GM21737 (cell line): Measurements from ENCODE around the gene TMOD2.
A peak's percentile ranks its signal among the peaks of the same experiment; 100 is the strongest.

Experiments used
- ATAC-seq: cut with Tn5 transposase; IDR thresholded peaks from one replicate; pipeline ENCODE4 v1.9.1; 2021; ENCODE audit warnings: mild to moderate bottlenecking, moderate library complexity; ENCODE audit not compliant: unreplicated experiment

The TMOD2 gene

GRCh38 chr15:51812598-51812997 is 61.2 kb downstream of the TMOD2 start:
- no peak for ATAC-seq

- no peak for ATAC-seq
Observed at GRCh38 chr15:51814606-51815005, 63.2 kb downstream of the TMOD2 start.

GRCh38 chr15:51816611-51817010 is 65.2 kb downstream of the TMOD2 start:
- ATAC-seq = no peak

GRCh38 chr15:51818150-51818549 is 66.8 kb downstream of the TMOD2 start:
- no peak for ATAC-seq

- no peak for ATAC-seq
Observed at GRCh38 chr15:51825698-51826097, 74.3 kb downstream of the TMOD2 start.

- no peak for ATAC-seq
Observed at GRCh38 chr15:51828621-51829375, 77.4 kb downstream of the TMOD2 start.

- peak; percentile 82 for ATAC-seq
Observed at GRCh38 chr15:51829376-51830275, 78.2 kb downstream of the TMOD2 start, which contains the start of gene TMOD3. TMOD3 (plus strand) TSS chr15:51829653; CDS start chr15:51862885, 33,232 bp downstream.

GRCh38 chr15:51830276-51830806 is 78.9 kb downstream of the TMOD2 start:
- peak; percentile 25 for ATAC-seq

GRCh38 chr15:51833772-51834171 is 82.4 kb downstream of the TMOD2 start:
- no peak for ATAC-seq

GRCh38 chr15:51837792-51838251 is 86.4 kb downstream of the TMOD2 start:
- no peak for ATAC-seq

- no peak for ATAC-seq
Observed at GRCh38 chr15:51838270-51838669, 86.9 kb downstream of the TMOD2 start.

GRCh38 chr15:51840692-51841091 is 89.3 kb downstream of the TMOD2 start:
- no peak for ATAC-seq

GRCh38 chr15:51841406-51842040 is 90.1 kb downstream of the TMOD2 start:
- no peak for ATAC-seq

- no peak for ATAC-seq
Observed at GRCh38 chr15:51842265-51842664, 90.9 kb downstream of the TMOD2 start.

GRCh38 chr15:51842852-51843737 is 91.7 kb downstream of the TMOD2 start:
- ATAC-seq = no peak

GRCh38 chr15:51844747-51845426 is 93.5 kb downstream of the TMOD2 start:
- no peak for ATAC-seq

- no peak for ATAC-seq
Observed at GRCh38 chr15:51846066-51846462, 94.7 kb downstream of the TMOD2 start.

GRCh38 chr15:51846463-51847230 is 95.2 kb downstream of the TMOD2 start:
- ATAC-seq = no peak

GRCh38 chr15:51848811-51849210 is 97.4 kb downstream of the TMOD2 start:
- no peak for ATAC-seq
